OCI-LY7 (cell line): Measurements from ENCODE around the gene LARP1. TPM values are rescaled to one million over a fixed set of nuclear protein-coding genes. Genes with fewer than 3 reads are reported as not detected.

Experiments used
- BruUV-seq: library from RNA; stranded (reverse); fragments of 400-500 nt; replicated peaks from 2 replicates; lab custom pipeline; 2021; lab: Mats Ljungman, UMichigan
- CTCF ChIA-PET: fragments of 300-600 bp; sonication (Branson Sonifier 250); formaldehyde crosslinking; loops from one replicate; lab custom pipeline; 2022; ENCODE audit warnings: antibody characterized with exemption; ENCODE audit not compliant: unreplicated experiment; lab: Charles Lee
- POLR2A ChIA-PET: fragments of 300-600 bp; sonication (Branson Sonifier 250); formaldehyde crosslinking; loops from one replicate; lab custom pipeline; 2022; ENCODE audit warnings: antibody characterized with exemption; lab: Charles Lee
- DNase-seq: peaks from one replicate; pipeline ENCODE4 v3.0.0-alpha.2; 2015; ENCODE audit warnings: low spot score
- H2AFZ ChIP-seq: fragments of 200-600 bp; sonication (generic), shearing (Covaris generic); 2 replicates; pipeline ENCODE4 v1.6.1; 2014; ENCODE audit warnings: mild to moderate bottlenecking, antibody characterized with exemption, low read length, moderate library complexity
- H3K27ac ChIP-seq: fragments of 200-600 bp; sonication (generic); 2 replicates; pipeline ENCODE4 v1.5.1; 2014; ENCODE audit warnings: mixed run types, low read depth, mild to moderate bottlenecking, moderate library complexity, low read length, inconsistent platforms; ENCODE audit not compliant: poor library complexity, severe bottlenecking
- H3K36me3 ChIP-seq: fragments of 200-600 bp; sonication (generic); 2 replicates; pipeline ENCODE4 v1.6.1; 2014; ENCODE audit warnings: mild to moderate bottlenecking, antibody characterized with exemption, low read length, moderate library complexity, mixed read lengths; ENCODE audit not compliant: insufficient read depth
- H3K4me1 ChIP-seq: fragments of 200-600 bp; sonication (generic); 2 replicates; pipeline ENCODE4 v1.5.1; 2014; ENCODE audit warnings: mild to moderate bottlenecking, low read length; ENCODE audit not compliant: insufficient read depth, poor library complexity, severe bottlenecking
- H3K4me2 ChIP-seq: fragments of 200-600 bp; sonication (generic); 2 replicates; pipeline ENCODE4 v1.6.1; 2014; ENCODE audit warnings: mild to moderate bottlenecking, low read length
- H3K4me3 ChIP-seq: fragments of 200-600 bp; sonication (generic); 2 replicates; pipeline ENCODE4 v1.5.1; 2014; ENCODE audit warnings: mild to moderate bottlenecking, low read depth, low read length; ENCODE audit not compliant: poor library complexity, severe bottlenecking
- H3K79me2 ChIP-seq: fragments of 200-600 bp; sonication (generic); 2 replicates; pipeline ENCODE4 v1.6.1; 2016; ENCODE audit warnings: low read depth, mild to moderate bottlenecking, low read length, moderate library complexity, mixed read lengths; ENCODE audit not compliant: insufficient read depth
- H3K9me2 ChIP-seq: fragments of 200-600 bp; sonication (generic); 2 replicates; pipeline ENCODE4 v1.6.1; 2016; ENCODE audit warnings: mild to moderate bottlenecking, low read length, mixed read lengths; ENCODE audit not compliant: insufficient read depth
- H3K9me3 ChIP-seq: fragments of 200-600 bp; sonication (generic); 2 replicates; pipeline ENCODE4 v1.6.1; 2014; ENCODE audit warnings: mild to moderate bottlenecking, mixed run types, low read length, mixed read lengths
- H4K20me1 ChIP-seq: fragments of 200-600 bp; sonication (generic); 2 replicates; pipeline ENCODE4 v1.6.1; 2014; ENCODE audit warnings: mild to moderate bottlenecking, antibody characterized with exemption, low read length, moderate library complexity, mixed read lengths; ENCODE audit not compliant: insufficient read depth
- EZH2phosphoT487 ChIP-seq: fragments of 200-600 bp; sonication (generic); IDR thresholded peaks from 2 replicates; pipeline ENCODE4 v1.6.1; 2018; ENCODE audit warnings: low read depth, borderline replicate concordance, mild to moderate bottlenecking, mixed run types, antibody characterized with exemption, low read length, moderate library complexity, mixed read lengths
- intact Hi-C: fragments of 100-400 bp; cut with micrococcal nuclease; formaldehyde crosslinking; loops from one replicate; pipeline ENCODE4 v1.10.0; 2022; ENCODE audit not compliant: unreplicated experiment
- total RNA-seq, 2 experiments: library from RNA; depleted of rRNA in 1 of 2; stranded (reverse); fragments of >200 nt in 1 of 2; shearing (Covaris generic) in 1 of 2; gene quantifications; 2 replicates each; pipeline ENCODE4 v1.2.3, GENCODE V29; 2014 to 2022
- TF ChIP-seq, protein P1 (sequence below): fragments of 200-600 bp; sonication (generic); conservative IDR thresholded peaks from 2 replicates; pipeline ENCODE4 v1.5.1; 2014; ENCODE audit warnings: mild to moderate bottlenecking, antibody characterized with exemption, low read length, moderate library complexity, mixed read lengths

Gene LARP1
- total RNA-seq, 2 experiments from 2014 or later, result 71.1 to 274 TPM

DNA sequence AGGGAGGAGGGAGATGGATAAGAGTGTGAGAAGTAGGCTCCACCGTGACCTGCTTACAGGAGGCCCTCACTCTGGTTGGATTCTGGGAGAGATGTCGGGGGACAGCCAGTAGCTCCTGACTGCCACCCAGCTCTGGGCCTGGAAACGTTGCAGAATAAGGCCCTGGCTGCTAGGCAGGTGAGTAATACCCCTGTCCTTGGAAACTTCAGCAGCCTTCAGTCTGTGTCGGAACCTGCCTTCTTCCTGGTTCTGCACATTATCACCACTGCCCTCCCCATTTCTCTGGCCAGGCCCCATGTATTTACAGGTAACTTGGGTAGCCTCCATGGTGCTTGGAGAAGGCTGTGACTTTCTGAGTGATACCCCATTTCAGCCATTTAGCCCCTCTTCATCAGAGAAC lies 68.4 kb downstream of the LARP1 start:
- POLR2A ChIA-PET, result no interaction called here
- intact Hi-C loops, result no loop called here
- no peaks in the 10 kb centered on the region for H3K79me2 ChIP-seq
- no peak overlapping the region for H3K27ac ChIP-seq
- CTCF ChIA-PET, result interaction anchor here (0.5 to 0.6 kb wide), 2 partner anchors 62 to 1222 kb away, joined by 3 read pairs; no protein-coding TSS in a partner anchor
- DNase-seq, result no peak
- H3K36me3 ChIP-seq, result peaks cover 68% of the 10 kb centered on the region
- no peaks in the 10 kb centered on the region for H3K9me3 ChIP-seq
- H3K4me1 ChIP-seq, result no peaks in the 10 kb centered on the region
- H3K9me2 ChIP-seq, result no peaks in the 10 kb centered on the region
- H3K4me3 ChIP-seq, result no peak overlapping the region
- H3K4me2 ChIP-seq, result no peak overlapping the region
- TF ChIP-seq, protein P1, sequence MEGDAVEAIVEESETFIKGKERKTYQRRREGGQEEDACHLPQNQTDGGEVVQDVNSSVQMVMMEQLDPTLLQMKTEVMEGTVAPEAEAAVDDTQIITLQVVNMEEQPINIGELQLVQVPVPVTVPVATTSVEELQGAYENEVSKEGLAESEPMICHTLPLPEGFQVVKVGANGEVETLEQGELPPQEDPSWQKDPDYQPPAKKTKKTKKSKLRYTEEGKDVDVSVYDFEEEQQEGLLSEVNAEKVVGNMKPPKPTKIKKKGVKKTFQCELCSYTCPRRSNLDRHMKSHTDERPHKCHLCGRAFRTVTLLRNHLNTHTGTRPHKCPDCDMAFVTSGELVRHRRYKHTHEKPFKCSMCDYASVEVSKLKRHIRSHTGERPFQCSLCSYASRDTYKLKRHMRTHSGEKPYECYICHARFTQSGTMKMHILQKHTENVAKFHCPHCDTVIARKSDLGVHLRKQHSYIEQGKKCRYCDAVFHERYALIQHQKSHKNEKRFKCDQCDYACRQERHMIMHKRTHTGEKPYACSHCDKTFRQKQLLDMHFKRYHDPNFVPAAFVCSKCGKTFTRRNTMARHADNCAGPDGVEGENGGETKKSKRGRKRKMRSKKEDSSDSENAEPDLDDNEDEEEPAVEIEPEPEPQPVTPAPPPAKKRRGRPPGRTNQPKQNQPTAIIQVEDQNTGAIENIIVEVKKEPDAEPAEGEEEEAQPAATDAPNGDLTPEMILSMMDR, result no peak
- no peak for TF ChIP-seq EZH2phosphoT487
- no peak overlapping the region for H2AFZ ChIP-seq
- BruUV-seq, result no TSS peak
- no peaks in the 10 kb centered on the region for H4K20me1 ChIP-seq

DNA sequence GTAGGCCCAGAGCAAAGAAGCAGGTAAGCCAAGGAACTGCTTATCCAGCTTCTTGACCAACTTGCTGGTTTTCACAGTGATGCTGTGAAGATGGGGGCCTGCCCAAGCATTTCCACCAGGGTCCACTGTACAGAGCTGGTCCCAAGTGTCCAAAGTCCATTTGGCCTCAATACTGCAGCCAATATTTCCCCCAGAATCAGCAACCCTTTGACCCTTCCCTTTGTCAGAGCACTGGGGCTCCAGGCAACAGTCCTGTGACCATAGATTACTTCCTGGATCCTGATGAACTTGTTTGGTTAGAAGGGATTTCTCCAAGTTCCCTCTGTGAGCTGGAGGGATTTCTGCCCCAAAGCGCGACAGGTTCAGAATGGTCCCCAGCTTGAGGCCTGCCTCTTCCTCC lies 68.9 kb downstream of the LARP1 start:
- no peak for TF ChIP-seq EZH2phosphoT487
- TF ChIP-seq, protein P1, result no peak
- Histone ChIP-seq H3K4me2 (no peak overlapping the region), H3K9me3 (no peaks in the 10 kb centered on the region), H3K27ac (no peak overlapping the region), H2AFZ (no peak overlapping the region), H3K4me3 (no peak overlapping the region), H3K9me2 (no peaks in the 10 kb centered on the region), H3K36me3 (peaks cover 66% of the 10 kb centered on the region), H4K20me1 (no peaks in the 10 kb centered on the region), H3K79me2 (no peaks in the 10 kb centered on the region), H3K4me1 (no peaks in the 10 kb centered on the region)
- DNase-seq, result no peak
- intact Hi-C loops, result no loop called here
- POLR2A ChIA-PET, result no interaction called here
- CTCF ChIA-PET, result interaction anchor here (0.6 kb wide), 1 partner anchor 63 kb away, joined by 3 read pairs; no protein-coding TSS in a partner anchor
- BruUV-seq, result no TSS peak

DNA sequence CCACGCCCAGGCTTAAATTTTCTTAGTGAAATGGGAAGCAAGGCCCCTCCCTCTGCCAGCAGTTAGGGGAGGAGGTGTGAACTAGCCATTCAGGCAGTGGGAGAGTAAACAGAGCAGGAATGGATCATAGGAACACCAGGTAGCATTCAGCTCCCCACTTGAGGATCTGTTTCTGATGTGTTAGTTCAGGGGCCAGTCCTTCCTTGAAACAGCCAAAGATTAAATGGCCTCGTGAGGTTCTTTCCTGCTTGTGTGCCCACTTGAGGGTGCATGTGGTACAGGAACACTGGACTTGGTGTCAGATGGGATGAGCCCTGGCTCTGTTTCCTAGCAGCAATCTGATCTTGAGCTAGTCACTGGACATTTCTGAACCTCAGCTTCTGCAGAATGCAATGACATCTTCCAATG lies 74.0 kb downstream of the LARP1 start:
- Histone ChIP-seq H2AFZ (no peak overlapping the region), H3K36me3 (peaks cover 65% of the 10 kb centered on the region), H3K4me1 (no peaks in the 10 kb centered on the region), H4K20me1 (no peaks in the 10 kb centered on the region), H3K9me3 (no peaks in the 10 kb centered on the region), H3K79me2 (no peaks in the 10 kb centered on the region), H3K9me2 (no peaks in the 10 kb centered on the region), H3K4me3 (no peak overlapping the region), H3K27ac (no peak overlapping the region), H3K4me2 (no peak overlapping the region)
- BruUV-seq, result no TSS peak
- TF ChIP-seq, protein P1, result no peak
- no peak for TF ChIP-seq EZH2phosphoT487
- DNase-seq, result no peak
- ChIA-PET CTCF (no interaction called here), POLR2A (interaction anchor here (1.3 kb wide), 1 partner anchor 9 kb away, joined by 3 read pairs; no protein-coding TSS in a partner anchor)
- intact Hi-C loops, result no loop called here
